DND-41 (cell line): Measurements from ENCODE around the gene NTN1.

Source experiments
- CTCF ChIP-seq: IDR thresholded peaks from 2 replicates; pipeline ENCODE4 v1.5.1; 2012; ENCODE audit warnings: borderline replicate concordance, low read length, moderate library complexity, mild to moderate bottlenecking; ENCODE audit not compliant: poor library complexity, severe bottlenecking; ENCODE audit errors: extremely low read depth
- EZH2 ChIP-seq: IDR thresholded peaks from 3 replicates; pipeline ENCODE4 v1.6.1; 2012; ENCODE audit warnings: borderline replicate concordance, low read depth, mild to moderate bottlenecking, moderate library complexity, low read length, inconsistent platforms; ENCODE audit not compliant: severe bottlenecking

DNA sequence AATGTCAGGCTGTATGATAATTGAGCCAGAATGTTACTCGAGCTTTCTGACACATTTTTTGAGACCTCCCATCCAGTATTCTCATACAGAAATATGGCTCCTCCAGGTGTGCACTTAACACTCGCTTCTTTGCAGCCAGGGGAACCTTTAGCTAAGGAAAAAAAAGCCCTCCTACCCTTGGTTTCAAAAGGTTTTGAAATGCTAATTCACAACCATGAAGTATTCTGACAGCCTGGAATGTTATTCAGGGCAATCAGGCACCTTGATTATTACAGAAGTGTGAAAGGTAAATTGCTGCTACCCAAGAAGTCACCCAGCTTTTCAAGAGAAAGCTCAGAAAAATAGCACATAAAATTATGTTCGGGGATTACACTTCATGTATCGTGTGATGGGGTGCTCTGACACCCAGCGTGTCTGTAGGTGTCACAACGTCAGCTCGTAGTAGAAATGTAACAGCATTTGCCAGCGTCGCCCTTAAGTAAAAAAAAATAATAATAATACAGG is 41.1 kb downstream of the NTN1 start:
- TF ChIP-seq EZH2 (no peak), CTCF (no peak)
